ENCODE measurements around the gene GDI2. TPM values are rescaled to one million over a fixed set of nuclear protein-coding genes. Genes with fewer than 3 reads are reported as not detected.
"Not testable (repeated sequence)": the region's sequence is repeated elsewhere in the genome, so short reads cannot be mapped to it uniquely, and the experiment has no call there.

The GDI2 gene
- total RNA-seq, 4 donors from 2014 or later, result 91.7 to 420 (median 185) TPM

GRCh38 chr10:5810225-5810624 lies 3.0 kb downstream of the GDI2 start:
- intact Hi-C loops (cut with DNase I; ENCODE audit: low total_unique reads), result no loop called here
- Histone ChIP-seq H3K27me3 (no peaks in the 10 kb centered on the region), H3K4me1 (peaks cover 5 to 12% of the 10 kb centered on the region in 2 donors), H3K4me3 (no peak overlapping the region), H3K9me3 (no peaks in the 10 kb centered on the region), H3K27ac (peak overlapping the region in 1 of 2 donors; percentile 22), H3K36me3 (no peaks in the 10 kb centered on the region)
- TF ChIP-seq POLR2A (IDR thresholded peaks at IDR 0.05) (no peak), CTCF (IDR thresholded peaks at IDR 0.05) (no peak)
- no peak for DNase-seq

GRCh38 chr10:5809527-5810154 lies 3.6 kb downstream of the GDI2 start:
- peaks cover 5 to 10% of the 10 kb centered on the region in 2 donors for H3K4me1 ChIP-seq
- DNase-seq, result no peak

GRCh38 chr10:5808783-5809392 lies 4.3 kb downstream of the GDI2 start:
- DNase-seq; H3K9me3 ChIP-seq; H3K36me3 ChIP-seq; H3K27ac ChIP-seq; H3K27me3 ChIP-seq; H3K4me3 ChIP-seq; H3K4me1 ChIP-seq; intact Hi-C loops (cut with DNase I; ENCODE audit: low total_unique reads): not testable (repeated sequence)

More at GRCh38 chr10:5809527-5810154, 3.6 kb downstream of the GDI2 start:
- H3K4me3 ChIP-seq, result no peak overlapping the region
- H3K36me3 ChIP-seq, result no peaks in the 10 kb centered on the region
- H3K9me3 ChIP-seq, result no peaks in the 10 kb centered on the region
- no peaks in the 10 kb centered on the region for H3K27me3 ChIP-seq
- H3K27ac ChIP-seq, result peak overlapping the region in 1 of 2 donors; percentile 8
- intact Hi-C loops (cut with DNase I; ENCODE audit: low total_unique reads), result no loop called here
- no peak for TF ChIP-seq CTCF (IDR thresholded peaks at IDR 0.05)
- no peak for TF ChIP-seq POLR2A (IDR thresholded peaks at IDR 0.05)

- Histone ChIP-seq H3K36me3 (no peaks in the 10 kb centered on the region), H3K4me1 (peaks cover 5 to 8% of the 10 kb centered on the region in 2 donors), H3K4me3 (no peak overlapping the region), H3K27me3 (no peaks in the 10 kb centered on the region), H3K9me3 (no peaks in the 10 kb centered on the region), H3K27ac (no peak overlapping the region)
- TF ChIP-seq CTCF (IDR thresholded peaks at IDR 0.05), result no peak
- TF ChIP-seq POLR2A (IDR thresholded peaks at IDR 0.05), result no peak
- intact Hi-C loops (cut with DNase I; ENCODE audit: low total_unique reads), result no loop called here
- no peak for DNase-seq
Measured at GRCh38 chr10:5806745-5807144, 6.5 kb downstream of the GDI2 start.

GRCh38 chr10:5805711-5806110 lies 7.5 kb downstream of the GDI2 start:
- H3K4me3 ChIP-seq, result no peak overlapping the region
- H3K27ac ChIP-seq, result no peak overlapping the region
- DNase-seq, result no peak
- intact Hi-C loops (cut with DNase I; ENCODE audit: low total_unique reads), result no loop called here
- no peaks in the 10 kb centered on the region for H3K27me3 ChIP-seq
- TF ChIP-seq CTCF (IDR thresholded peaks at IDR 0.05) (no peak), POLR2A (IDR thresholded peaks at IDR 0.05) (no peak)
- no peaks in the 10 kb centered on the region for H3K36me3 ChIP-seq
- H3K4me1 ChIP-seq, result peaks cover 0 to 2% of the 10 kb centered on the region in 2 donors
- H3K9me3 ChIP-seq, result no peaks in the 10 kb centered on the region

All from uterus (tissue), 4 donors.